A673 (cell line): Measurements from ENCODE around the gene RNF208. TPM values are rescaled to one million over a fixed set of nuclear protein-coding genes. Genes with fewer than 3 reads are reported as not detected.

Source experiments
- BruUV-seq: library from RNA; stranded (reverse); fragments of 400-500 nt; replicated peaks from 2 replicates; lab custom pipeline; 2021; lab: Mats Ljungman, UMichigan
- CTCF ChIA-PET: fragments of 300-600 bp; sonication (Branson Sonifier 250); formaldehyde crosslinking; loops from one replicate; lab custom pipeline; 2022; ENCODE audit warnings: antibody characterized with exemption; lab: Charles Lee
- POLR2A ChIA-PET: fragments of 300-600 bp; sonication (Branson Sonifier 250); formaldehyde crosslinking; loops from one replicate; lab custom pipeline; 2022; ENCODE audit warnings: antibody characterized with exemption; ENCODE audit not compliant: low non-redundant PET; lab: Charles Lee
- DNase-seq: peaks from one replicate; pipeline ENCODE4 v3.0.0-alpha.2; 2015; ENCODE audit warnings: low spot score
- H3K27ac ChIP-seq: fragments of 200-600 bp; sonication (generic); 2 replicates; pipeline ENCODE4 v1.5.1; 2016; ENCODE audit warnings: mixed run types, low read depth, mild to moderate bottlenecking, mixed read lengths, antibody characterized with exemption, low read length; ENCODE audit not compliant: poor library complexity, severe bottlenecking
- H3K27me3 ChIP-seq: fragments of 200-600 bp; sonication (generic); replicated peaks from 2 replicates; pipeline ENCODE4 v1.6.1; 2017; ENCODE audit warnings: mixed run types, low read depth, mild to moderate bottlenecking, mixed read lengths, antibody characterized with exemption, low read length; ENCODE audit not compliant: insufficient read depth, poor library complexity
- H3K36me3 ChIP-seq: fragments of 200-600 bp; sonication (generic); 2 replicates; pipeline ENCODE4 v1.6.1; 2016; ENCODE audit warnings: mixed run types, mild to moderate bottlenecking, mixed read lengths, antibody characterized with exemption, low read length; ENCODE audit not compliant: insufficient read depth, poor library complexity, severe bottlenecking
- H3K4me1 ChIP-seq: fragments of 200-600 bp; sonication (generic); 2 replicates; pipeline ENCODE4 v1.6.1; 2017; ENCODE audit warnings: mixed run types, mild to moderate bottlenecking, mixed read lengths, antibody characterized with exemption, low read length; ENCODE audit not compliant: insufficient read depth, poor library complexity, severe bottlenecking
- H3K4me3 ChIP-seq: fragments of 200-600 bp; sonication (generic); 2 replicates; pipeline ENCODE4 v1.5.1; 2016; ENCODE audit warnings: low read depth, mixed run types, mild to moderate bottlenecking, mixed read lengths, low read length; ENCODE audit not compliant: poor library complexity, severe bottlenecking
- H3K9me3 ChIP-seq: fragments of 200-600 bp; sonication (generic); 2 replicates; pipeline ENCODE4 v1.6.1; 2016; ENCODE audit warnings: mixed run types, low read depth, mild to moderate bottlenecking, mixed read lengths, antibody characterized with exemption, low read length; ENCODE audit not compliant: poor library complexity, severe bottlenecking
- CTCF ChIP-seq: fragments of 300-800, 200-600 bp; sonication (generic); conservative IDR thresholded peaks from 2 replicates; pipeline ENCODE4 v1.5.1; 2017; ENCODE audit warnings: low read depth, mild to moderate bottlenecking, antibody characterized with exemption, low read length, moderate library complexity, mixed read lengths
- EZH2 ChIP-seq: fragments of 200-600 bp; sonication (generic); IDR thresholded peaks from 2 replicates; pipeline ENCODE4 v1.6.1; 2017; ENCODE audit warnings: borderline replicate concordance, low read depth, mild to moderate bottlenecking, mixed read lengths, antibody characterized with exemption, low read length; ENCODE audit not compliant: poor library complexity, severe bottlenecking
- intact Hi-C: fragments of 100-400 bp; cut with micrococcal nuclease; formaldehyde crosslinking; loops from one replicate; pipeline ENCODE4 v1.10.0; 2022; ENCODE audit not compliant: unreplicated experiment
- total RNA-seq: library from RNA; stranded (reverse); gene quantifications from 2 replicates; pipeline ENCODE4 v1.2.3, GENCODE V29; 2021

Gene RNF208
- total RNA-seq, 1 experiment from 2014 or later, result 13.7 TPM

GRCh38 chr9:137224830-137225694 lies 3.0 kb upstream of the RNF208 start, which contains the start of gene CYSRT1:
TSS of gene CYSRT1 (plus strand) at chr9:137225174. CDS start at chr9:137225622, 448 bp downstream.
- H3K36me3 ChIP-seq, result no peaks in the 10 kb centered on the region
- intact Hi-C loops, result loop anchor here (5.0 kb wide), 1 partner anchor 433 kb away; the partner anchor contains the start of gene TMEM141
- no peak for DNase-seq
- H3K9me3 ChIP-seq, result no peaks in the 10 kb centered on the region
- H3K4me3 ChIP-seq, result peak within 1 kb of the TSS; percentile 72
- H3K27ac ChIP-seq, result peak within 1 kb of the TSS; percentile 87
- ChIA-PET CTCF (interaction anchor here (0.5 to 1.0 kb wide), 3 partner anchors 49 to 207 kb away, joined by 3 to 7 read pairs (median 3); no protein-coding TSS in a partner anchor), POLR2A (no interaction called here)
- H3K4me1 ChIP-seq, result peaks cover 9% of the 10 kb centered on the region
- no peaks in the 10 kb centered on the region for H3K27me3 ChIP-seq
- BruUV-seq, result no TSS peak
- TF ChIP-seq CTCF, result no peak
- no peak for TF ChIP-seq EZH2

GRCh38 chr9:137223078-137223970 lies 1.3 kb upstream of the RNF208 start:
- Histone ChIP-seq H3K27ac (peak overlapping the region; percentile 87), H3K9me3 (no peaks in the 10 kb centered on the region), H3K4me1 (peaks cover 9% of the 10 kb centered on the region), H3K36me3 (no peaks in the 10 kb centered on the region), H3K27me3 (no peaks in the 10 kb centered on the region), H3K4me3 (peak overlapping the region; percentile 72)
- intact Hi-C loops, result loop anchor here (5.0 kb wide), 1 partner anchor 431 kb away; the partner anchor contains the start of gene TMEM141
- TF ChIP-seq EZH2, result no peak
- no peak for TF ChIP-seq CTCF
- peak; percentile 99 for DNase-seq
- no TSS peak for BruUV-seq
- ChIA-PET POLR2A (interaction anchor here (0.6 to 0.7 kb wide), 3 partner anchors 17 to 152 kb away, joined by 3 to 16 read pairs (median 9); no protein-coding TSS in a partner anchor), CTCF (interaction anchor here (0.6 to 1.7 kb wide), 9 partner anchors 9 to 339 kb away, joined by 3 to 22 read pairs (median 5); no protein-coding TSS in a partner anchor)

- DNase-seq, result no peak
These were observed 431 bp downstream of the RNF208 start for GRCh38 chr9:137221506-137222111.

More at GRCh38 chr9:137221506-137222111, 431 bp downstream of the RNF208 start:
- ChIA-PET CTCF (no interaction called here), POLR2A (no interaction called here)
- BruUV-seq, result no TSS peak
- no peak for TF ChIP-seq CTCF
- H3K4me3 ChIP-seq, result peak overlapping the region; percentile 72
- H3K27ac ChIP-seq, result peak overlapping the region; percentile 67
- intact Hi-C loops, result loop anchor here (5.0 kb wide), 1 partner anchor 429 kb away; the partner anchor contains the start of gene TMEM141
- peaks cover 9% of the 10 kb centered on the region for H3K4me1 ChIP-seq
- no peaks in the 10 kb centered on the region for H3K27me3 ChIP-seq
- H3K9me3 ChIP-seq, result no peaks in the 10 kb centered on the region
- no peaks in the 10 kb centered on the region for H3K36me3 ChIP-seq
